NB4 (cell line): Measurements from ENCODE around the gene BCS1L.
A peak's percentile ranks its signal among the peaks of the same experiment; 100 is the strongest.

Experiments used
- DNase-seq: peaks from one replicate; pipeline ENCODE4 v3.0.0; 2010; ENCODE audit warnings: low read depth
- H3K4me3 ChIP-seq: one replicate; pipeline ENCODE4 v1.5.1; 2011; ENCODE audit warnings: mild to moderate bottlenecking, low read depth, low read length, moderate library complexity
- CTCF ChIP-seq: IDR thresholded peaks from one replicate; pipeline ENCODE4 v1.5.1; 2012; ENCODE audit warnings: low read depth, low read length
- MAX ChIP-seq: IDR thresholded peaks from 2 replicates; pipeline ENCODE4 v1.6.1; 2011; ENCODE audit warnings: low read depth, low read length
- MYC ChIP-seq: IDR thresholded peaks from 2 replicates; pipeline ENCODE4 v1.6.1; 2011; ENCODE audit warnings: low read depth, low read length
- POLR2A ChIP-seq: IDR thresholded peaks from 2 replicates; pipeline ENCODE4 v1.6.1; 2011; ENCODE audit warnings: mild to moderate bottlenecking; ENCODE audit not compliant: insufficient read length; ENCODE audit errors: extremely low read depth

Gene BCS1L

GRCh38 chr2:218642121-218642656 lies 17.3 kb upstream of the BCS1L start:
- no peak for DNase-seq
- TF ChIP-seq MAX (no peak), POLR2A (no peak), MYC (no peak), CTCF (no peak)
- H3K4me3 ChIP-seq = no peak overlapping the region

- H3K4me3 ChIP-seq = no peak overlapping the region
- DNase-seq = no peak
- TF ChIP-seq CTCF = no peak
These were observed 16.7 kb upstream of the BCS1L start for GRCh38 chr2:218642786-218643185.

- no peak for TF ChIP-seq POLR2A
- no peak for TF ChIP-seq MYC
- no peak for TF ChIP-seq CTCF
- TF ChIP-seq MAX = no peak
- H3K4me3 ChIP-seq = no peak overlapping the region
- DNase-seq = no peak
These were observed 15.7 kb upstream of the BCS1L start for GRCh38 chr2:218643751-218644310.

- TF ChIP-seq POLR2A (no peak), MYC (no peak), CTCF (no peak)
- DNase-seq = no peak
- no peak overlapping the region for H3K4me3 ChIP-seq
These were observed 14.8 kb upstream of the BCS1L start for GRCh38 chr2:218644721-218645120.

GRCh38 chr2:218645126-218645525 lies 14.4 kb upstream of the BCS1L start:
- TF ChIP-seq MAX (no peak), MYC (no peak), POLR2A (no peak), CTCF (no peak)
- H3K4me3 ChIP-seq = no peak overlapping the region
- DNase-seq = no peak

- TF ChIP-seq CTCF = peak; percentile 96
- peak; percentile 69 for TF ChIP-seq MAX
- no peak for TF ChIP-seq POLR2A
- TF ChIP-seq MYC = no peak
- H3K4me3 ChIP-seq = no peak overlapping the region
- peak; percentile 80 for DNase-seq
These were observed 11.2 kb upstream of the BCS1L start for GRCh38 chr2:218648088-218648786.
